ENCODE results near the gene ADAMTS20.

DNA sequence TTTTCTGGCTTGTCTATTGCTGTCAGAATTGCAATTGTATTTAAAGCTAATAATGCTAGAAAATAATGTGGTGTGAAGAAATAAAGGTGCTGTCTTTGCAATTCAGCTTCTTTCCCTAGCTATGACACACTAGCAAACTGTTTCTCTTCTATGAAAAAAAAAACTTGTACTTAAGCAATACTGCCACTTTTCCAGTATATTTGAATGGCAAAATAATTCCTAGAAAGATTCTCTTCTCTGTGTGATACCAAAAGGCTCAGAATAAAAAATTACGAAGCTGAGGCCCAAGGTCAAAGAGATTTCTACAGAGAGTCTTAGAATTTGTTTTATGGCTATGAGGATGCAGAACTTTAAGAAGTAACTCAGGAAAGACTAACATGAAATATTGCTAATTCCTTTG is 235.5 kb downstream of the ADAMTS20 start:
- no peak for TF ChIP-seq POLR2AphosphoS5 (IDR thresholded peaks at IDR 0.05)
- no peak for TF ChIP-seq CTCF (IDR thresholded peaks at IDR 0.05)
- TF ChIP-seq POLR2A (IDR thresholded peaks at IDR 0.05), result no peak
- no peak for TF ChIP-seq EP300 (IDR thresholded peaks at IDR 0.05)

Measured in upper lobe of left lung (tissue), 4 donors.